ENCODE data around the gene LRRC8B.
"Not testable (repeated sequence)": the region's sequence is repeated elsewhere in the genome, so short reads cannot be mapped to it uniquely, and the experiment has no call there.

LRRC8B gene

GRCh38 chr1:89524369-89525168 lies at the start of gene LRRC8B:
Gene LRRC8B (plus strand): TSS chr1:89524829. CDS start chr1:89582651, 57,822 bp downstream.
- DNase-seq = peak; percentile 96

- DNase-seq = no peak
These were observed 49.4 kb upstream of the LRRC8B start for GRCh38 chr1:89475269-89475668.

- DNase-seq = no peak
These were observed 48.6 kb upstream of the LRRC8B start for GRCh38 chr1:89476072-89476471.

GRCh38 chr1:89483010-89483756 lies 41.4 kb upstream of the LRRC8B start:
- peak; percentile 86 for DNase-seq

- no peak for DNase-seq
These were observed 40.9 kb upstream of the LRRC8B start for GRCh38 chr1:89483757-89484077.

GRCh38 chr1:89484092-89485038 lies 40.3 kb upstream of the LRRC8B start:
- DNase-seq = peak; percentile 9

GRCh38 chr1:89487972-89488371 lies 36.7 kb upstream of the LRRC8B start:
- DNase-seq = peak; percentile 72

GRCh38 chr1:89489047-89489729 lies 35.4 kb upstream of the LRRC8B start:
- peak; percentile 20 for DNase-seq

- DNase-seq = no peak
These were observed 34.2 kb upstream of the LRRC8B start for GRCh38 chr1:89490389-89490788.

GRCh38 chr1:89499320-89499719 lies 25.3 kb upstream of the LRRC8B start:
- no peak for DNase-seq

- DNase-seq = no peak
These were observed 22.6 kb upstream of the LRRC8B start for GRCh38 chr1:89502042-89502441.

GRCh38 chr1:89502895-89503294 lies 21.7 kb upstream of the LRRC8B start:
- DNase-seq = no peak

GRCh38 chr1:89503690-89504089 lies 20.9 kb upstream of the LRRC8B start:
- DNase-seq = no peak

- not testable (repeated sequence) for DNase-seq
These were observed 14.6 kb upstream of the LRRC8B start for GRCh38 chr1:89510061-89510460.

GRCh38 chr1:89512996-89513720 lies 11.5 kb upstream of the LRRC8B start:
- DNase-seq = no peak

GRCh38 chr1:89516055-89516454 lies 8.6 kb upstream of the LRRC8B start:
- no peak for DNase-seq

GRCh38 chr1:89518221-89518631 lies 6.4 kb upstream of the LRRC8B start:
- DNase-seq = no peak

GRCh38 chr1:89519779-89520358 lies 4.8 kb upstream of the LRRC8B start:
- DNase-seq = peak; percentile 61

GRCh38 chr1:89521977-89522376 lies 2.7 kb upstream of the LRRC8B start:
- not testable (repeated sequence) for DNase-seq

GRCh38 chr1:89523572-89524368 lies 859 bp upstream of the LRRC8B start:
- peak; percentile 82 for DNase-seq

Data from activated CD4-positive, alpha-beta T cell treated with anti-CD3 and anti-CD28 coated beads, Interleukin-10, Interleukin-2, amounts not matched to agents 100 ng/mL and 50 ng/mL, durations not matched to agents 16 hours and 8 hours (primary cell).